Measurements from ENCODE around the gene GGT6.

DNA sequence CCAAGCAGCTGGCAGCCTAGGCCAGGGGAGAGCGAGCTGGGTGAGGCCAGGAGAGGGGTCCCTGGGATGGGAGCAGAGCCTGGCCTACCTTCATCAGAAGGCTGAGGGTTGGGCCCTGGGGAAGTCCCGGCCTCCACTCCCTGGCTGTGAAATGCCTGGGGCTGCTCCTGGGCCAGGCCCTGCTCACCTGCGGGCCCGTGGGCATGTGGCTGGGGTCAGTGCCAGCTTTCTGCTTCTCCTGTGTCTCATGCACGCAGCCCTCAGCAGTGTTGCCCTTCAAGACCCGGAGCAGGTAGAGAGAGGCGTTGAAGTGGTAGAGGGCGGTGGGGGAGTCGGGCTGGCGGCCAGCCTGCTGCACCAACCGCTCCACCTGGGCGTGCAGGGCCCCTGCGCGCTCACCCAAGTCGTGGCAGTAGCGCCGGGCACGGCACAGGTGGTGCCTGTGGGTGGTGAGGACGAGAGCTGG is 17.6 kb downstream of the GGT6 start:
- TF ChIP-seq CTCF (IDR thresholded peaks at IDR 0.05; ENCODE audit: insufficient read depth, low read length) (no peak), POLR2AphosphoS5 (IDR thresholded peaks at IDR 0.05; ENCODE audit: low read depth) (no peak), GABPA (IDR thresholded peaks at IDR 0.05; ENCODE audit: low read depth) (no peak), REST (IDR thresholded peaks at IDR 0.05; ENCODE audit: insufficient replicate concordance, low read depth) (no peak)

All from HL-60 (cell line).